Stimulated activated CD8-positive, alpha-beta memory T cell treated with anti-CD3 and anti-CD28 coated beads, Interleukin-15, amount 100 ng/mL, for 48 hours (primary cell): ENCODE measurements around the gene PRKN.

ENCODE experiments used
- DNase-seq, 2 donors: peaks; one replicate each; pipeline ENCODE4 v3.0.0-alpha.2; 2020; ENCODE audit warnings: low read depth in 2 of 2

PRKN gene

DNA sequence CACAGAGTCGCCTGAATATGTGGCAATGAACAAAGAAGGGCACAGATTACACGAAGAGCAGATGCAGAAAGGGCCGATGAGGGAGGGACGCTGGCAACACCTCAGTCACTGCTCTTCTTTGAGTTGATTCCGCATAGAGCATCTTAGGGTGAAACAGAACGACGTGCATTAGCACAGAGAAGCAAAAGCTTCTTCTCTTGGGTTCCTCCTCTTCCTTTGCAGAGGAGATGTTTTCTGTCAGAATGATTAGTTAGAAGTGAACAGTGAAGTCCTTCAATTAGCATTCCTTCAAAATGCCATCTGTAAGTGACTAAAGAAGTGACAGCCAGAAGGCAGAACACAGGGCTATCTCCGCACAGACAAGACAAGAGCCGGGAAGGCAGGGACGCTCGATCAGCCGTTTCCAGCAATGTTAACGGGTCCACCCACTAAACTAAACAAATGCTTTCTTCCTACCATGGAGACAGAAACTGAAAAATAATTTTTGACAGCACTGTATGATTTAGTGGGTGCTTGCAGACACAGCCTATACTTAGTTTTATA, 1233.9 kb downstream of the PRKN start:
- no peak for DNase-seq

DNA sequence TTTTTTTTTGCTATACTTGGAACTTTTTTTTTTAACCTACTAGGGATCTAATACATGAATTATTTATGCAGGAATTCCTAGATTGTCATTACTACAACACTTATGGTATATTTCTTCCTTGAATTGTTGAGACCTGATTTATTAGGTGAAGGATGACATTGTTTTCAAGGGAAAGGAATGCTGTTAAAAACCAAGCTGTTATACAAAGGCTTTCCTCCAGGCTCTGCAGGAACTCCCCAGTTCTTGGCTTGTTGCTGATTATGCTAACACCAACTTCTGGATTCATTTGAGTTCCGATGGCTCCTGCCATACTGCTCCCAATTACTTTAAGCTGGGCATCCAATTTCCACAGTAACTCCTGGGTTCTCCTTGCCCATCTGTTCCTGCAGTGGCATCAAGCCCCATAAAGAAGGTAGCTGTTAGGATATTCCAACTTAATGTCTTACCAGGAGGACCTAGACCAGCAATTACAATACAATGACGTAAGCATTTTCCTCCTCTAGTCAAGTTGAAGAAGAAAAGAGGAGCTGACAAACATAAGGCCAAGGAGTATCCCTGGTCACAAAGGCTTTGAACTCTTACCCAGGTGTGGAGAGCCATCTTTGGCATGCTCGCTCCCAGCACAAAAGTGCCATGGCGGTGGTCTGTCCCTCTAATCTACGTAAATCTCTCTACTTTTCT, 1237.8 kb downstream of the PRKN start:
- no peak for DNase-seq

DNA sequence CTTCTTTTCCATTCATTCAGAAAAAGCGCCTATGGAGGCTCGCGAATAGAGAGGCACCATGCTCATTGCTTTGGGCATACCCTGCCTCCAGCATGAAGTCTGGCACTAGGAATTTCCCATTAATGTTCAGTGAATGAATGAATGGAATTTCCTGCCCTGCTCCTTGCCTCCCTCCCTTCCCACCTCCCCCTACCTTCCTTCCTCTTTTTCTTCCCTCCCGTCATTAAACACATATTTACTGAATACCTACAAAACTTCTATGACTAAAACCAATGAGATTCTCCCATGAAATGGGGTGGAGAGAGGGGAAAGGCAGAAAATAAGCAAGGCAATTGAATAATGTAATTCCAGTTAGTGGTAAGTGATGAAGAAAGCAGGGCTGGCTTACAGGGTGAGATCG, 1239.9 kb downstream of the PRKN start:
- no peak for DNase-seq

DNA sequence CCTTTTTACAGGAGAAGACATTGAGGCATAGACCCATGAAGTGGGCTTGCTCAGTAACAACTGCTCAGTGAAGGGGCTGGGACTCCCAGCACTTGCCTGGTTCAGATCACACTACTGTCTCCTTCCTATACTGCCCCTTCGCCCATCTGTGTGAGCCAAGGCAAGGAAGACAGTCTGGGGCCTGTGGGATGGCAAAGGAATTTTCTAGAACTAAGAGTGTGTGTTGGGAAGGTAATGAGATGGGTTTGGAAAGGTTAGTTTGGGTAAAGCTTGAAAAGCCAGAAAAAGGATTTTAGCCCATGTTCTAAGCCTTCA, 1240.4 kb downstream of the PRKN start:
- no peak for DNase-seq

DNA sequence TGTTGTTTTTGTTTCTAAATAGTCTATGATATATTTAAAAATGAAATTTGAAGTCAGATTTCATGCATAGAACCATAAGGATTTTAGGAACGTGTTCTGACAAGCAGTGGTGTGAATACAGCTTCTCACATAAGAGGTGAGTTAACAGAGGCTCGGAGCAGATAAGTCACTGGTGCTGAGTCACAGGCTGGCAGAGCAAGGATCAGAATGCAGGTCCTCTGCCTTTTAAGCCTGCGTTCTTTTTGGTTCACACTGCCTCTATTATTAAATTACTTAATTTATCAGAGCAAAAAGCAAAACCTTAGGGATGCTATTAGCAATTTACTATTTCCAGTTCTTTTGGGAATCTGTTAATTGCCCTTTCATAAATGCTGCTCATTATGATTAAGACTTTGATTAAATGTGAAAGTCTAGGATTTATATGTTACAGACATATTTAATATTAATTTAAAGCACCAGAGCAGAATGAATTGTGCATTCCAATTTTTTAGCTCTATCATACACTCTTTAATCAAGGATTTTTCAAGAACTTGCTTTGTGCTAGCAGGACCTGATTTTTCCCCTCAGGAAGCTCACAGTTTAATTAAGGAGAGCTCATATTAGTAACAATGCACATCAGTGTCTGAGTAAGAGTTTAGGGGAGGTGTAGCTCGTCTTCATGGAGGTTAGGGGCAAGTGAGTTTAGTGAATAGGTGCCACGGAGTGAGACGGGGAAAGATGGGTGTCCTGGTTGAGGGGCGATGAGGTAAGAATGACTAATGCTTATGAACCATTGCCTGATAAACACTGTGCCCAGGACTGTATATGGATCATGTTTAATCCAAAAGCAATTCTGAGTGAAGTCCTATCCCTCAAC, 1241.0 kb downstream of the PRKN start:
- no peak for DNase-seq

DNA sequence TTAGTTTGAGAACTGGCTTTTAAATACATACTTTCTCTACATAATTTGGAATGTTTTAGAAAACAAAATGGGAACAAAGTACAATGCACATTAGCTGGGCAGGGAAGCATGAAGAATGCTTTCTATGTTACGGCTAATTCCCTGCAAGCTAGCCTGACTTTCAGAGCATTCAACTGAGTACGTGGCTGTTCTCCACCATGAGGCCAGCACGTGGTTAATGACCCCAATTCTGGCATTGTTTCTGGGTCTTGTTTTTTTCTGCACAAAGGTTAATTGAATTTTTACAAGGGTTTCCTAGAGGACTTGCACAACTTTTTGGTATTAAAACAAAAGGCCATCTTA, 1245.1 kb downstream of the PRKN start:
- DNase-seq, result no peak

DNA sequence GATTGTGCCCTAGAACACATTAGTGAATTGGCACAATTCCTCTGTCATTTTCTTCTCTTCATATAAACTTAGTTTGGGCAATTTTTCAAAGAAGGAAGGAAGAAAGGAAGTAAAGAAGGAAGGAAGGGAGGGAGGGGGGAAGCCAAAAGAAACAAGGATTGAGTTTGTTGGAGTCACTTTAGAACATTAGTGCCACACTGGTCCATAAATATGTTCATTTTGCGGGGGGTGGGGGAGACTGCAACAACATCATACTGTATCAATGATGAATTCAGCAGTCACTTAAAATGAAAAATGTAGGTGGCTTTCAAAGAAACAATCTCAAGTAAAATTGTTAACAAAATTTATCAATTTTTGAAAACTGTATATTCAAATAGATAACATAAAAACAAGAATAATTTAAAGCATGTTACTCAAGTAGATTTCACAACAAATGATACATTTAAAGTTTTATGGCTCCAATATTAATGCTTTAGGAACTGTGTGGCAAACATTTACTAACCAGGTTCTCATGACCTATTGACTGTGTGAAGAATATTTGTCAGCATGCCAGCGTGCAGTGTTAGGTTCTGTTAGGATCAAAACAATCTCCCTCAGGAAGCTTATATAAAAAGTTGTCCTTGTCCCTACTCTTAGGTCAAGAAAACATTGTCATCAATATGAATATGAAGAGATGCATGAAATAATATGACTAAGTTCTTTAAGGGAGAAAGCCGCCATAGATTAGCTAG, 1245.6 kb downstream of the PRKN start:
- DNase-seq, result no peak

DNA sequence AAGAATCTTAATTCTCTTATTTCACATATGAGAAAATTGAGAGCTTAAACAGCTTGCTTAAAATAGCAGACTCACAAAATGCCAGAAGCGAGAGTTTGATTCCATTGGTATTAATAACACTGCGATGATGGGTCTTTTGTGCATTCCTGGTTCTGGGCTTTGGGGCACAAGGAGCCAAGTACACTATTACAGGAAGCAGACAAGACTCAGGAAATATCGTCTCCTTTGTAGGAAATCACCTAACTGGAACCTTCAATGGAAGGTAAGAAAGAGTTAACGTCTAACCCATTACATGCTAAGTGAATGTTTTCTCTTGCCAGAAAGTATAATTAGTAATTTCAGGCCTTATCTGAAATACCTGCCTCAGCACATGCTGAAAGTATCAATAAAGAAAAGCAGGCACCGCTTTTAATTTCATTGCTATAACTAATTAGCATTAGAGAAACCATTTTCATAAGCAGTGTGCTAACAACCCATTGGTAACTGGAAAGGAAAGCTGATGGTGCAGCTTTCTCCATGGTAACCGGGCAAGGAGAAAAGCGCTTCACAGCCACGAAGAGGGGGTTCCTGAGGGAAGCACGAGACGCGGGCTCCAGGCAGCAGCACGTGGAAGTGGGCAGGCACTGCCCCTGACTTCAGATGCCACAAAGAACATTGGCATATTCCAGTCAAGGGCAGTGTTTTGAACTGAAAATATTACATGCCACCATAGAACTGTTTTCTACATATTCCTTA, 1247.0 kb downstream of the PRKN start:
- DNase-seq, result no peak

DNA sequence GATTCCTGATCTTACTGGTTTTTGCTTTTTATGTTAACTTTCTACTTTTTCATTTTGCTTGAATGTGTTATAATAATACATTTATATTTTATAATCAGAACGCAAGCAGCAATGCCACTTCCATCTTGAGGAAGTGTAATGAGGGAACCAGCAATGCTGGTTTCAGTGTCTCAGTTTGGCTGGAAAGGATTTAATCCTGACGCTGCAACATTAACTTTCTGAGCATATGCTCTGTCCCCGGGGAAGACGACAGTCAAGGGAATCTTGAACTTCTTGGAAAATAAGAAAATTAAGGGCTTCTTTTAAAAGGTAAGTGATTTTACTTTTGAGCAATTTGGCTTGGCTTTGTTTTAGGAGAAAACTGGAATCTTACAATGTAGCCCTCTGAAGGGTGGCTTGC, 1248.2 kb downstream of the PRKN start:
- no peak for DNase-seq

DNA sequence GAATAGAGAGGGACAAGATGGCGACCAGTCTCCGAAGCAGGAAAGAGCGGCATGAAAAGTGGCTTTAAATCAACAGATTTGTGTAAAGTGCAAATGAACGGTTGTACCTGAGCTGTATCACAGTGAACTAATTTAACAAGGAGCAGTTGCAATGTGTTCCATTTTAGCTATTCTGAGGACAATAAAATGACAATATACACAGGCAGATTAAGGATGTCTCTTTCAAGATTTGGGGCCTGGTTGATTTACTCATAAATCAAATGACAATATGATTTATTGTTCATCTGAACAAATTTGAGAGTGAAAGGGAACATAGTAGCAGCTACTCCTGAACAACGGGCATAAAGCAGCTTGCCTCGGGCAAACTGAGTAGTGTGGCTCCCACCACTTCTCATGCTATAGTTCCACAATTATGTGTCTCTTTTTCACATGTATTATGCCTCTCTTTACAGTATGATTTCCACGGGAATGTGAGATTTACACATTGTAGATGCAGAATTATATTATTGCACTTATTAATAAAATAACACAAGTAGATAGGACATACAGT, 1249.6 kb downstream of the PRKN start:
- no peak for DNase-seq

DNA sequence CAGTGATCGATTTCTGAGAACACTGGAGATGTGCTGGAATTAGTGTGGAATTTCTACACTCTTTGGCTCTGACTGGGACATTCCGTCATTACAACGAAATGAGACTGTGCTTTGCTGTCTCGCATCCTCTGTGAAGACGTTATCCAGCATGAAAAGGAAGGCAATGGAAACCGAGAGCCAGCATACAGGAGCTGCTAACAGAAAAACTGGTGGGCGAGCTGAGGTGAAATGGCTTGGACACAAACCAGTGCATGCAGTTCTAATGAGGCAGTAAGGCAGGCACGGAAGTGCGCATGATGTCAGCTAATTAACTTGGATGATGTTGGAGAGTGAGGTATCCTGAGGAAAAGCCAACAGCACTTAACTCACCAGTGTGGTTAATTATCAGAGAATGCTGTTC, 1250.9 kb downstream of the PRKN start:
- no peak for DNase-seq

DNA sequence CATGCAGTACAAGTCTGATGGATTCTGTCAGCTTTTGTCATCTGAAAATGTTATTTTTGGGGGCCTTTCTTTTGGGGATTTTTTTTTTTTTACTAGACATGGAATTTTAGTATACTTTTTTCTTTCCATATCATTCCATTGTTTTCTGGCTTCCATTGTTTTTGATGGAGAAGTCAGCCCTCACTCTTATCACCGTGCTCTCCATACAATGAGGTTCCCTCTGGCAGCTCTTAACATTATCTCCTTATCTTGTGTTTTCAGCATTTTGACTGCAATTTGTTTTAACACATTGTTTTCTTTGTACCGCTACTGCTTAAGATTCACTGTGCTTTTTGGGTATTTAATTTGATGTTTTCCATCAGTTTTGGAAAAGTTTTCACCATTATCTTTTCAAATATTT, 1262.2 kb downstream of the PRKN start:
- DNase-seq, result no peak

DNA sequence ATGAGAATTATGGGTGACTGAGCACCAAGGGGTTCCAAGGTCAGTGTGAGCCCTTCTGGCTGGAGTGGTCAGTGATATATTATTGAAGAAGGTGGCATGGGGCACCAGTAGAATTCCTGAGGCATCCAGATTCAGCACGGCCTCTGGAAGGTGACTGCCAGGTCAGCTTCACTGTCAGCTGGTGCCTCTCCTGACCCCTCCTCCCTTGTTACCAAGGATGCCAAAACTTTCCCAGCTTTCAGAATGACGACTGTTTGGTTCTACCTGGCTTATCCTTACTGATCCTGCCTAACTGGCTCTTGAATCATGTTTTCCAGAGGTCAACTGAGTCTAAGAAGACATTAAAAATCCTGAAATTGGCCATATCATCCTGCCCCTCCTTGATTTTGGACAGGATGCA, 1264.5 kb downstream of the PRKN start:
- DNase-seq, result no peak

DNA sequence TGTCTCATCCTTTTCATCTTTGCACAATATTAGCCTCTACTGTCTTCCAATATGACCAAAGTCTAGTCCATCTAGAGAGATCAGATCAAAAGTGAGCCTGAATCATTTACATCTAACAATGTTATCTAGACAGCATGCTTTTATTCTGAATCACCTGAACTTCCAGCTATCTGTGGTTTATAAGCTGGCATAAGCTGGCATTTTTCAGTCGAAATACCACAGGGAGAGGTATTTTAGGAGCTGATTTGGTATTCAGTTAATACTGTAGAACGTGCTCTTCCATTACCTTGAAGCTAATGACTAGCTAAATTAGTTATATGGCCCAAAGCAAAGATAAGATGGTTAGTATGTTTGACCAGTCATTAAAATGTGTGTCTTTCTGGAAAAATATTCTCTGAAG, 1265.4 kb downstream of the PRKN start:
- no peak for DNase-seq

DNA sequence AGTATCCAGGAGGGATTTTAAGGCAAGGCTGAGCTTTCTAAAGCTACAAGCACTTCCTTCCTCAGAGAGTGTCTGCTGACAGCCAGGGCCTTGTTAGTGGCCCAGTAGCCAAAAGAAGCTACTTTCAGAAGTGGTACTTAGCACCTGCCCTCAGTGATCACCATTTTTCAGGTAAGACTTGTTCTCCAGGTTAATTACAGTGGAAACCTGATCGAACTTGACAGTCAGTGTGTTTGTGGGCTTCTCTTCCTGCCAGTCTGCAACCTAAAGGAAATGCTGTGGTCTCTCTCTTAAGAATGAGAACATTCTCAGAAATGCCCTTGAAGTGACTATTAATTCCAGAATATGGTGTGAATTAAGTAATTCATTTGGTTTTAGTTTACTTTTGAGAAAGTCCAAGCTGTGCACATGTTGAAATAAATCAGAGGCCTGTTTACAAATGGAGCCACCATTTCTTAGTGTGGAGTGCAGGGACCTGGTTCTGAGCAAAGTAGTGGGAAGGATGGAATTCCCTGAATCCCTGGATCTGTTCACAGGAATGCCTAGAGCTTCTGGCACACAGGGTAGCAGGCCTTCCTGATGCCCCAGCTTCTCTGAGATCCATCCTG, 1268.5 kb downstream of the PRKN start:
- no peak for DNase-seq

DNA sequence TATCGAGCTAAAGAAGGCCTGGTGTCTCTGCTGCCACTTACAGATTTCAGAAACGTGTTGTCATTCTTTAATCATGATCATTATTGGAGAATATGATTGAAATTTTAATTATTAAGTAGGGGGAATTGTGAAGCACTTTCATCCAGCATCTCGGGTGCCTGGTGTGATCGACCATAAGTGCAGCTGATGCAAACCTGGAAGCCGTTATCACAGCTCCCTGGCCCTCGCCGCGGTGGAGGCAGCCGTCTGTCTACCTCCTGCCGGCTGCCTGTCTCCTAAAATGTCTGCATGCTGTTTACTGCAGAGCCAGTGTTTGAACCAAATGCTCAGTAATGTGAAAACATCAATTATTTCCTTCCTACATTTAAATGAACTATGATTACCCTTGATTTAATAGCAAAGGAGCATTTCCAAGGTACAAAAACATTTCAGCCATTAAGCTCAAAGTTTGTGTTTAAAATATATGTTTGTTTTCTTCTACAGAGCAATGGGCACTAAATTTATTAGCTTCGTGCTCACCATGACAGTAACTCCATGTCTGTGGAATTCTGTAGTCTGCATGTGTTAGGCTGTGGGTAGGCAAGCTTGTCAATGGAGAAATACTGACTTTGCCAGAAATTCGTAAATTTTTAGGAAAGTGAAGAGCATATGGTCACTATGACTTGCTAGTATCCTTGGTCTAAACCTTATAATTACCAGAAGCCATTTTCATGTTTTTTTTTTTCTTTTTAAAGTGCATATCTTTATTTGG, 1269.2 kb downstream of the PRKN start:
- DNase-seq, result no peak

DNA sequence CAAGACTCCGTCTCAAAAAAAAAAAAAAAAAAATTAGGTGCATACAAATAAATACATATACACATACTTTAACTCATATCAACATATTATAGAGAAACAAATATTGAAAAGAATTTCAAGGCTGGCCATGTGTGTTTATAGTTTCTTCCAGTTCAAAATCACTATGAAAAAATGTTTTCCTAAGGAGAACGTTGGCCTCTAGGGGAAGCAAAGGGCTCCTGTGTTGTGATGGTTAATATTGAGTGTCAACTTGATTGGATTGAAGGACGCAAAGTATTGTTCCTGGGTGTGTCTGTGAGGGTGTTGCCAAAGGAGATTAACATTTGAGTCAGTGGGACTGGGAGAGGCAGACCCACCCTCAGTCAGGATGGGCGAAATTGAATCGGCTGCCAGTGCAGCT, 1271.7 kb downstream of the PRKN start:
- DNase-seq, result no peak

DNA sequence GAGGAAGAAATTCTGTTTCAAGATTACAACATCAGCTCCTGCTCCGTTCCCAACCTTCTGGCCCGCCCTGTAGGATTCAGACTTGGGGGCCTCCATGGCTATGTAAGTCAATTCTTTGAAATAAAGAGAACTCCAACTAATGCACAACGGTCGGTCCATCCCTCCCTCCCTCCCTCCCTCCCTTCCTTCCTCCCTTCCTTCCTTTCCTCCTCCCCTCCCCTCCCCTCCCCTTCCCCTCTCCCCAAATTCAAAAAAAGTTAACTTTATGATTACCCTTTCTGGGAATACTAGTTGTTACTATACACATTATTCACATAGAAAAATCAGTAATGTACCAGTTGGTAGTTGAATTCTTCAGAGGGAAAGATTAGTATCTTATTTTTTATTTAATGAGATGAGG, 1274.0 kb downstream of the PRKN start:
- no peak for DNase-seq

DNA sequence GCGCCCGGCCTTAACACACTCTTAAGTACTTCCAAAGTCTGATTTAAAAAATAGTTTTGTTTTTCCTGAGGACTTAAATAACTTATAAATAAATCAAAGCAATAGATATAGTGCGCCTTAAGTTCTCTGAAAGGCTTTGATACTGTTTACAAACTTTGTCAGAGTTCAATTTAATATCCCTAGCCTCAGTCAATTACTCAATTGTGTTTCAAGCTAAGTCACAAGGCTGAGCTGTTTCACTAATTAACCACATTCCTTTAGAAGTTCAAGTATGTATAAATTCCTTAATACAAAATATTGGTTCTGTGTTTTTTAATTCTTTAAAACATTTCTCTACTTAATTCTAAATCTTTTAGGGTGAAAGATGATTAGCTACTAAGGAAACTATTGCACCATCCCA, 1275.3 kb downstream of the PRKN start:
- DNase-seq, result no peak

DNA sequence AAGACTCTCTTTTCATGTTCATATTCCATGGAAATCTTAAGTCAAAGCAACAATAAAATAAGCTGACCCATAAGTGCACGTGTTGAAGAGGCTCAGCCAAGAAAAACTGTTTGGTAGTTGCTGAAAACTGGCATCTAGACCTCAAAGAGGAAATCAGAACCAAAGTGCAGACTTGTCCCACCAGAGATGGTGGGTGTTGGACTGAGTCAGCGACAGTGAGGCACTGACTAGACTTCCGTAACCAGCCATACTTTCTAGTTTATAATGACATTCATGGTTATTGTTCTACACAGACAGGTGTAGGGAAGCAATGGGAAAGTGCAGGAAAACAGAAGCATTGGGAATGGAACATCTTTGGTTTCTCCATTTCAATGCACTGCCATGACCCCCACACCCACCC, 1278.0 kb downstream of the PRKN start:
- no peak for DNase-seq

DNA sequence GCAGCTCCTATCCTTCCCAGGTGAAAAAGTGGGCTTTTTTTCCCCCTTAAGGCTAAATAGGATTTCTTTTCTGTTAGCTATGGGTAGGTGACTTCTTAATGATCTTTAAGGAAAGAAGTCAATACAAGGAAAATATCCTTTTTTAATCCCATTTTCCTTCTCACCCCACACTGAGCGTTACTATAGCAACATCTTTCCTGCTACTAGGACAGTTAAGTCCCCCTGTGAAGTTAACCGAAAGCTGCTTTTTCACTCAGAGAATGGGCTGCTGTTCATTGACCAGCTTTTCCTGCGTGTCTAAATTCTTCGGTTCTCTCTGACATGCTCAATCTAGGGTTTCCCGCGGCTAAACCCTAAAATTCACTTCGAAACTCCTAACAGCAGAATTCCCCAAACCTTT, 1280.6 kb downstream of the PRKN start:
- DNase-seq, result no peak
